ENCODE data around the gene OR2F1. TPM values are rescaled to one million over a fixed set of nuclear protein-coding genes. Genes with fewer than 3 reads are reported as not detected.

OR2F1 gene
- total and polyA plus RNA-seq, 9 donors, result not detected

GRCh38 chr7:143992670-143993069 lies 38.0 kb downstream of the OR2F1 start:
- intact Hi-C loops (cut with DNase I), result no loop called here
- Histone ChIP-seq H3K27me3 (no peaks in the 10 kb centered on the region), H3K4me3 (no peak overlapping the region), H3K9me3 (no peaks in the 10 kb centered on the region), H3K27ac (no peak overlapping the region), H3K36me3 (no peaks in the 10 kb centered on the region), H3K4me1 (ENCODE audit: insufficient read depth) (peaks cover 4% of the 10 kb centered on the region)
- DNase-seq, result no peak
- TF ChIP-seq EP300 (IDR thresholded peaks at IDR 0.05), result no peak
- TF ChIP-seq POLR2A (IDR thresholded peaks at IDR 0.05), result no peak
- TF ChIP-seq, protein P1, sequence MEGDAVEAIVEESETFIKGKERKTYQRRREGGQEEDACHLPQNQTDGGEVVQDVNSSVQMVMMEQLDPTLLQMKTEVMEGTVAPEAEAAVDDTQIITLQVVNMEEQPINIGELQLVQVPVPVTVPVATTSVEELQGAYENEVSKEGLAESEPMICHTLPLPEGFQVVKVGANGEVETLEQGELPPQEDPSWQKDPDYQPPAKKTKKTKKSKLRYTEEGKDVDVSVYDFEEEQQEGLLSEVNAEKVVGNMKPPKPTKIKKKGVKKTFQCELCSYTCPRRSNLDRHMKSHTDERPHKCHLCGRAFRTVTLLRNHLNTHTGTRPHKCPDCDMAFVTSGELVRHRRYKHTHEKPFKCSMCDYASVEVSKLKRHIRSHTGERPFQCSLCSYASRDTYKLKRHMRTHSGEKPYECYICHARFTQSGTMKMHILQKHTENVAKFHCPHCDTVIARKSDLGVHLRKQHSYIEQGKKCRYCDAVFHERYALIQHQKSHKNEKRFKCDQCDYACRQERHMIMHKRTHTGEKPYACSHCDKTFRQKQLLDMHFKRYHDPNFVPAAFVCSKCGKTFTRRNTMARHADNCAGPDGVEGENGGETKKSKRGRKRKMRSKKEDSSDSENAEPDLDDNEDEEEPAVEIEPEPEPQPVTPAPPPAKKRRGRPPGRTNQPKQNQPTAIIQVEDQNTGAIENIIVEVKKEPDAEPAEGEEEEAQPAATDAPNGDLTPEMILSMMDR (IDR thresholded peaks at IDR 0.05), result no peak

DNA sequence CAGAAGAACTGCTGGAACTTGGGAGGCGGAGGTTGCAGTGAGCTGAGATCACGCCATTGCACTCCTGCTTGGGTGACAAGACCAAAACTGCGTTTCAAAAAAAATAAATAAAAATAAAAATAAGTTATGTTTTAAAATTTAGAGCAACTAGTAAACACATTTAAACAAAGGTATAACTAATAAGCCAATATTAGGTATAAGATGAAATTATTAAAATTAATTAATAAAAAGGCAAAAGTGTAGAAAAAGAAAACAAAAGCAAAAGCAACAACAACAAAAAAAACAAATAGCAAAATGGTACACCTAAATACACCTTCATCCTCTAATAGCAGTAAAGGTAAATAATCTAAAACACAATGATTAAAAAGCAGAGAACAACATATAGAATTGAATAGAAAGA lies 39.3 kb downstream of the OR2F1 start:
- H3K9me3 ChIP-seq, result no peaks in the 10 kb centered on the region
- H3K36me3 ChIP-seq, result no peaks in the 10 kb centered on the region
- no peaks in the 10 kb centered on the region for H3K27me3 ChIP-seq
- intact Hi-C loops (cut with DNase I), result no loop called here
- no peak overlapping the region for H3K4me3 ChIP-seq
- TF ChIP-seq POLR2A (IDR thresholded peaks at IDR 0.05), result no peak
- TF ChIP-seq EP300 (IDR thresholded peaks at IDR 0.05), result no peak
- TF ChIP-seq, protein P1 (IDR thresholded peaks at IDR 0.05), result no peak
- no peak for DNase-seq
- H3K27ac ChIP-seq, result no peak overlapping the region
- 91 to 95% (median 93%) methylated on average over 3 of the region's 3 CpGs for WGBS, 3 donors
- peaks cover 4% of the 10 kb centered on the region for H3K4me1 ChIP-seq (ENCODE audit: insufficient read depth)

GRCh38 chr7:144000020-144000419 lies 45.4 kb downstream of the OR2F1 start, which contains the start of gene OR6B1:
Gene OR6B1 (plus strand): TSS chr7:144000320. CDS start chr7:144003997, 3,677 bp downstream.
- H3K27ac ChIP-seq, result no peak within 1 kb of the TSS
- H3K4me1 ChIP-seq (ENCODE audit: insufficient read depth), result no peaks in the 10 kb centered on the region
- TF ChIP-seq EP300 (IDR thresholded peaks at IDR 0.05) (no peak), POLR2A (IDR thresholded peaks at IDR 0.05) (no peak)
- TF ChIP-seq, protein P1 (IDR thresholded peaks at IDR 0.05), result no peak
- 93 to 97% (median 96%) methylated on average over 4 of the region's 4 CpGs for WGBS, 3 donors
- no peaks in the 10 kb centered on the region for H3K36me3 ChIP-seq
- no peak for DNase-seq
- no peaks in the 10 kb centered on the region for H3K9me3 ChIP-seq
- H3K27me3 ChIP-seq, result no peaks in the 10 kb centered on the region
- intact Hi-C loops (cut with DNase I), result loop anchor here in 1 of 4 donors (10.0 kb wide), 1 partner anchor 95 kb away; the partner anchor contains the start of gene TCAF1
- H3K4me3 ChIP-seq, result no peak within 1 kb of the TSS

- no peak for DNase-seq
- Histone ChIP-seq H3K36me3 (no peaks in the 10 kb centered on the region), H3K27ac (no peak overlapping the region), H3K9me3 (no peaks in the 10 kb centered on the region), H3K4me3 (no peak overlapping the region), H3K27me3 (no peaks in the 10 kb centered on the region), H3K4me1 (ENCODE audit: insufficient read depth) (no peaks in the 10 kb centered on the region)
- TF ChIP-seq, protein P1 (IDR thresholded peaks at IDR 0.05), result no peak
- no peak for TF ChIP-seq EP300 (IDR thresholded peaks at IDR 0.05)
- no peak for TF ChIP-seq POLR2A (IDR thresholded peaks at IDR 0.05)
- WGBS, 3 donors, result 32 to 51% (median 42%) methylated on average over 3 of the region's 3 CpGs
- intact Hi-C loops (cut with DNase I), result loop anchor here in 1 of 4 donors (10.0 kb wide), 1 partner anchor 97 kb away; the partner anchor contains the start of gene TCAF1
Measured at GRCh38 chr7:144001543-144001942, 46.9 kb downstream of the OR2F1 start.
